GM23338 (cell line): Measurements from ENCODE around the gene DCAF7. TPM values are rescaled to one million over a fixed set of nuclear protein-coding genes. Genes with fewer than 3 reads are reported as not detected.

Experiments
- ATAC-seq: fragments of 200-7000 bp; cut with Tn5 transposase; 3 replicates; pipeline ENCODE4 v1.9.1; 2020
- DNase-seq: peaks from one replicate; pipeline ENCODE4 v3.0.0-alpha.2; 2015; ENCODE audit warnings: low spot score
- H2AFZ ChIP-seq: fragments of 200-600 bp; sonication (generic); 2 replicates; pipeline ENCODE4 v1.8.0; 2016; ENCODE audit warnings: antibody characterized with exemption, mild to moderate bottlenecking, moderate library complexity
- H3F3A ChIP-seq: fragments of 200-600 bp; sonication (generic); replicated peaks from 2 replicates; pipeline ENCODE4 v1.8.0; 2017; ENCODE audit warnings: antibody characterized with exemption, mixed run types, low read depth
- H3K27ac ChIP-seq: fragments of 200-600 bp; sonication (generic); 2 replicates; pipeline ENCODE4 v1.6.1; 2016; ENCODE audit warnings: low read depth
- H3K27me3 ChIP-seq: fragments of 200-600 bp; sonication (generic); 2 replicates; pipeline ENCODE4 v1.8.0; 2016; ENCODE audit warnings: mild to moderate bottlenecking, mixed run types, moderate library complexity; ENCODE audit not compliant: insufficient read depth
- H3K36me3 ChIP-seq: fragments of 200-600 bp; sonication (generic); 2 replicates; pipeline ENCODE4 v1.8.0; 2016; ENCODE audit warnings: mild to moderate bottlenecking; ENCODE audit not compliant: insufficient read depth
- H3K4me1 ChIP-seq: fragments of 200-600 bp; sonication (generic); 2 replicates; pipeline ENCODE4 v1.8.0; 2016; ENCODE audit warnings: mild to moderate bottlenecking, moderate library complexity; ENCODE audit not compliant: insufficient read depth
- H3K4me2 ChIP-seq: fragments of 200-600 bp; sonication (generic); 2 replicates; pipeline ENCODE4 v1.7.1; 2017; ENCODE audit warnings: mixed run types
- H3K4me3 ChIP-seq: fragments of 200-600 bp; sonication (generic); 2 replicates; pipeline ENCODE4 v1.6.1; 2016; ENCODE audit warnings: mixed run types
- H3K79me2 ChIP-seq: fragments of 200-600 bp; sonication (generic); replicated peaks from 2 replicates; pipeline ENCODE4 v1.8.0; 2017; ENCODE audit warnings: mild to moderate bottlenecking; ENCODE audit not compliant: insufficient read depth
- H3K9me2 ChIP-seq: fragments of 200-600 bp; sonication (generic); 2 replicates; pipeline ENCODE4 v1.8.0; 2017; ENCODE audit not compliant: insufficient read depth
- H4K20me1 ChIP-seq: fragments of 200-600 bp; sonication (generic); replicated peaks from 2 replicates; pipeline ENCODE4 v1.8.0; 2017; ENCODE audit warnings: mild to moderate bottlenecking; ENCODE audit not compliant: insufficient read depth
- H3K27ac Mint-ChIP-seq: 2 replicates; pipeline ENCODE4 v1.8.0; 2020; ENCODE audit warnings: inconsistent platforms, mild to moderate bottlenecking, moderate library complexity, mixed read lengths
- H3K27me3 Mint-ChIP-seq: 3 replicates; pipeline ENCODE4 v1.8.0; 2022; ENCODE audit warnings: low read depth, mild to moderate bottlenecking, moderate library complexity, mixed read lengths, inconsistent platforms; ENCODE audit not compliant: insufficient read depth, poor library complexity
- H3K36me3 Mint-ChIP-seq: 3 replicates; pipeline ENCODE4 v1.8.0; 2021; ENCODE audit warnings: low read depth, mild to moderate bottlenecking, inconsistent platforms, moderate library complexity, mixed read lengths
- H3K4me1 Mint-ChIP-seq: 3 replicates; pipeline ENCODE4 v1.8.0; 2020; ENCODE audit warnings: mild to moderate bottlenecking, inconsistent platforms, mixed read lengths
- H3K4me3 Mint-ChIP-seq: 3 replicates; pipeline ENCODE4 v1.8.0; 2021; ENCODE audit warnings: moderate library complexity, mild to moderate bottlenecking, inconsistent platforms, mixed read lengths
- H3K9me3 Mint-ChIP-seq: 3 replicates; pipeline ENCODE4 v1.8.0; 2020; ENCODE audit warnings: moderate library complexity, mild to moderate bottlenecking, inconsistent platforms, mixed read lengths
- CREB1 ChIP-seq: fragments of 250-450 bp; sonication (Bioruptor Pico); IDR thresholded peaks from 2 replicates; pipeline ENCODE4 v1.5.0; 2020; ENCODE audit warnings: low read depth, mild to moderate bottlenecking, moderate library complexity
- CTCF ChIP-seq, 2 experiments: fragments of 200-600 bp in 1 of 2; sonication (generic) in 1 of 2; conservative IDR thresholded peaks; 2 replicates each; pipeline versions ENCODE4 v1.5.1 to v1.6.1; 2016 to 2017; ENCODE audit warnings: antibody characterized with exemption in 2 of 2, low read depth in 2 of 2, mild to moderate bottlenecking in 2 of 2, moderate library complexity in 1 of 2
- ETS1 ChIP-seq: IDR thresholded peaks from 2 replicates; pipeline ENCODE4 v1.6.1; 2016; ENCODE audit warnings: antibody characterized with exemption
- EZH2 ChIP-seq: fragments of 200-600 bp; sonication (generic); IDR thresholded peaks from one replicate; pipeline ENCODE4 v1.8.0; 2017; ENCODE audit warnings: antibody characterized with exemption, mild to moderate bottlenecking, low read depth; ENCODE audit not compliant: unreplicated experiment
- EZH2phosphoT487 ChIP-seq: fragments of 200-600 bp; sonication (generic); IDR thresholded peaks from one replicate; pipeline ENCODE4 v1.8.1; 2018; ENCODE audit warnings: antibody characterized with exemption; ENCODE audit not compliant: unreplicated experiment
- JUNB ChIP-seq: IDR thresholded peaks from one replicate; pipeline ENCODE4 v1.6.1; 2016; ENCODE audit warnings: antibody characterized with exemption; ENCODE audit not compliant: unreplicated experiment
- NANOG ChIP-seq: IDR thresholded peaks from 2 replicates; pipeline ENCODE4 v1.6.1; 2016; ENCODE audit warnings: antibody characterized with exemption, borderline replicate concordance
- POLR2AphosphoS5 ChIP-seq: IDR thresholded peaks from 2 replicates; pipeline ENCODE4 v1.6.1; 2016; ENCODE audit warnings: antibody characterized with exemption, low read depth
- REST ChIP-seq: IDR thresholded peaks from one replicate; pipeline ENCODE4 v1.6.1; 2018; ENCODE audit warnings: antibody characterized with exemption; ENCODE audit not compliant: unreplicated experiment
- STAT1 ChIP-seq: IDR thresholded peaks from one replicate; pipeline ENCODE4 v1.6.1; 2016; ENCODE audit warnings: antibody characterized with exemption; ENCODE audit not compliant: unreplicated experiment
- ZNF114 ChIP-seq: fragments of 250-450 bp; sonication (Bioruptor Pico); IDR thresholded peaks from 2 replicates; pipeline ENCODE4 v1.5.0; 2020; ENCODE audit warnings: mild to moderate bottlenecking, moderate library complexity
- ZNF331 ChIP-seq: fragments of 250-450 bp; sonication (Bioruptor Pico); IDR thresholded peaks from 2 replicates; pipeline ENCODE4 v1.5.0; 2020; ENCODE audit warnings: low read depth, mild to moderate bottlenecking, moderate library complexity
- polyA plus RNA-seq: library from polyadenylated mRNA; unstranded; fragments of >200 nt; fragmentation: Nextera tagmentation; extraction: Ambion mirVana; gene quantifications from 2 replicates; pipeline ENCODE4 v1.2.1, GENCODE V29; 2016
- total RNA-seq: library from RNA; depleted of rRNA; stranded (reverse); fragments of >200 nt; shearing (Covaris generic); gene quantifications from 2 replicates; pipeline ENCODE4 v1.2.3, GENCODE V29; 2014
- TF ChIP-seq, protein P1 (sequence below): fragments of 250-450 bp; sonication (Bioruptor Pico); IDR thresholded peaks from 2 replicates; pipeline ENCODE4 v1.5.0; 2020; ENCODE audit warnings: mild to moderate bottlenecking, moderate library complexity

DCAF7 gene
- total and polyA plus RNA-seq, 2 experiments from 2014 or later, result 31.3 to 60.1 TPM

DNA sequence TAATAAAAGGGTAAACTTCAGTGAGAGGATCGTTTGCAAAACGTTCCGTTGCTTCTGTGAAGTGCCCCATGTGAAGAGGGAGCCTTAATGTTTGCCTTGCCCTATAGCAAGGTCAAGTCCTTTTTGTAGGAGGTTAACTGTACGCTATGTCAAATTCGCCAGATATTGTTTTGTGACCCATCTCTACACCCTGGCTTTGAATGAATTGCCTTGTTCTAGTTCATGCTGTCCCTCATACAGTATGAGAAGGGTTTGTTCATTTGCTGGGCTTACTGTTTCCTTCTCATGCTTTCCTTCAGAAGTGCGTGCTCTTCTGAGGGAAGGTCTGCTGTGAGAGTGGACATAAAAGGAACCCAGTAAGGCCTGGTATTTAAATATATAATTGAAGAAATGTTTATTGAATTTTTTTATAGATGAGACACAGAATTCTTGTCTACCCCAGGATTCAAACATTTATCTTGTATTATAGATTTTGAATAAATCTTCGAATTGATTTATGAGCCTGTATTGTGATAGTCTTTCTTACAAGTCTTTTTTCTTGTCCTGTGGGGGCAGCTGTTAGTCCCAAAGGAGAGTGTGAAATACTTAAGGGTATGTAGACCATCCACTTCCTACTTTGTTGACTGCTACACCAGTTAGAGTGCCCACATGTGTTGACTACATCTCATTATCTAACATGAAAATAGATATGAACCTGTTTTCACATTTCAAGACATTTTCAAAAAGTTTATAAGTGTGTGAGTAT lies 73.7 kb downstream of the DCAF7 start:
- Histone ChIP-seq H2AFZ (no peak overlapping the region), H3K4me3 (peak overlapping the region; percentile 58), H3K27me3 (no peaks in the 10 kb centered on the region), H3F3A (0 out of 2 replicates have a peak, but pooled peaks cover 6% of the 10 kb centered on the region), H3K4me2 (peak overlapping the region; percentile 80), H3K27ac (no peak overlapping the region), H3K4me1 (peaks cover 13% of the 10 kb centered on the region), H4K20me1 (peaks cover 27% of the 10 kb centered on the region), H3K9me2 (no peaks in the 10 kb centered on the region), H3K79me2 (peaks cover 55% of the 10 kb centered on the region), H3K36me3 (no peaks in the 10 kb centered on the region)
- H3K27ac Mint-ChIP-seq, result no peak overlapping the region
- H3K27me3 Mint-ChIP-seq, result peaks cover 5% of the 10 kb centered on the region
- TF ChIP-seq REST, result no peak
- no peak for TF ChIP-seq STAT1
- TF ChIP-seq, protein P1, sequence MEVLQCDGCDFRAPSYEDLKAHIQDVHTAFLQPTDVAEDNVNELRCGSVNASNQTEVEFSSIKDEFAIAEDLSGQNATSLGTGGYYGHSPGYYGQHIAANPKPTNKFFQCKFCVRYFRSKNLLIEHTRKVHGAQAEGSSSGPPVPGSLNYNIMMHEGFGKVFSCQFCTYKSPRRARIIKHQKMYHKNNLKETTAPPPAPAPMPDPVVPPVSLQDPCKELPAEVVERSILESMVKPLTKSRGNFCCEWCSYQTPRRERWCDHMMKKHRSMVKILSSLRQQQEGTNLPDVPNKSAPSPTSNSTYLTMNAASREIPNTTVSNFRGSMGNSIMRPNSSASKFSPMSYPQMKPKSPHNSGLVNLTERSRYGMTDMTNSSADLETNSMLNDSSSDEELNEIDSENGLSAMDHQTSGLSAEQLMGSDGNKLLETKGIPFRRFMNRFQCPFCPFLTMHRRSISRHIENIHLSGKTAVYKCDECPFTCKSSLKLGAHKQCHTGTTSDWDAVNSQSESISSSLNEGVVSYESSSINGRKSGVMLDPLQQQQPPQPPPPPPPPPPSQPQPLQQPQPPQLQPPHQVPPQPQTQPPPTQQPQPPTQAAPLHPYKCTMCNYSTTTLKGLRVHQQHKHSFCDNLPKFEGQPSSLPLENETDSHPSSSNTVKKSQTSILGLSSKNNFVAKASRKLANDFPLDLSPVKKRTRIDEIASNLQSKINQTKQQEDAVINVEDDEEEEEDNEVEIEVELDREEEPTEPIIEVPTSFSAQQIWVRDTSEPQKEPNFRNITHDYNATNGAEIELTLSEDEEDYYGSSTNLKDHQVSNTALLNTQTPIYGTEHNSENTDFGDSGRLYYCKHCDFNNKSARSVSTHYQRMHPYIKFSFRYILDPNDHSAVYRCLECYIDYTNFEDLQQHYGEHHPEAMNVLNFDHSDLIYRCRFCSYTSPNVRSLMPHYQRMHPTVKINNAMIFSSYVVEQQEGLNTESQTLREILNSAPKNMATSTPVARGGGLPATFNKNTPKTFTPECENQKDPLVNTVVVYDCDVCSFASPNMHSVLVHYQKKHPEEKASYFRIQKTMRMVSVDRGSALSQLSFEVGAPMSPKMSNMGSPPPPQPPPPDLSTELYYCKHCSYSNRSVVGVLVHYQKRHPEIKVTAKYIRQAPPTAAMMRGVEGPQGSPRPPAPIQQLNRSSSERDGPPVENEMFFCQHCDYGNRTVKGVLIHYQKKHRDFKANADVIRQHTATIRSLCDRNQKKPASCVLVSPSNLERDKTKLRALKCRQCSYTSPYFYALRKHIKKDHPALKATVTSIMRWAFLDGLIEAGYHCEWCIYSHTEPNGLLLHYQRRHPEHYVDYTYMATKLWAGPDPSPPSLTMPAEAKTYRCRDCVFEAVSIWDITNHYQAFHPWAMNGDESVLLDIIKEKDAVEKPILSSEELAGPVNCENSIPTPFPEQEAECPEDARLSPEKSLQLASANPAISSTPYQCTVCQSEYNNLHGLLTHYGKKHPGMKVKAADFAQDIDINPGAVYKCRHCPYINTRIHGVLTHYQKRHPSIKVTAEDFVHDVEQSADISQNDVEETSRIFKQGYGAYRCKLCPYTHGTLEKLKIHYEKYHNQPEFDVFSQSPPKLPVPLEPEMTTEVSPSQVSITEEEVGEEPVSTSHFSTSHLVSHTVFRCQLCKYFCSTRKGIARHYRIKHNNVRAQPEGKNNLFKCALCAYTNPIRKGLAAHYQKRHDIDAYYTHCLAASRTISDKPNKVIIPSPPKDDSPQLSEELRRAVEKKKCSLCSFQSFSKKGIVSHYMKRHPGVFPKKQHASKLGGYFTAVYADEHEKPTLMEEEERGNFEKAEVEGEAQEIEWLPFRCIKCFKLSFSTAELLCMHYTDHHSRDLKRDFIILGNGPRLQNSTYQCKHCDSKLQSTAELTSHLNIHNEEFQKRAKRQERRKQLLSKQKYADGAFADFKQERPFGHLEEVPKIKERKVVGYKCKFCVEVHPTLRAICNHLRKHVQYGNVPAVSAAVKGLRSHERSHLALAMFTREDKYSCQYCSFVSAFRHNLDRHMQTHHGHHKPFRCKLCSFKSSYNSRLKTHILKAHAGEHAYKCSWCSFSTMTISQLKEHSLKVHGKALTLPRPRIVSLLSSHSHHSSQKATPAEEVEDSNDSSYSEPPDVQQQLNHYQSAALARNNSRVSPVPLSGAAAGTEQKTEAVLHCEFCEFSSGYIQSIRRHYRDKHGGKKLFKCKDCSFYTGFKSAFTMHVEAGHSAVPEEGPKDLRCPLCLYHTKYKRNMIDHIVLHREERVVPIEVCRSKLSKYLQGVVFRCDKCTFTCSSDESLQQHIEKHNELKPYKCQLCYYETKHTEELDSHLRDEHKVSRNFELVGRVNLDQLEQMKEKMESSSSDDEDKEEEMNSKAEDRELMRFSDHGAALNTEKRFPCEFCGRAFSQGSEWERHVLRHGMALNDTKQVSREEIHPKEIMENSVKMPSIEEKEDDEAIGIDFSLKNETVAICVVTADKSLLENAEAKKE (CRISPR knock-in tag), result no peak
- TF ChIP-seq CTCF (conservative IDR thresholded peaks at IDR 0.05; ENCODE audit: low read depth in 2 of 2), result no peak
- no peak for TF ChIP-seq EZH2phosphoT487
- no peak for TF ChIP-seq CREB1 (CRISPR knock-in tag)
- no peak for TF ChIP-seq ZNF114
- TF ChIP-seq NANOG, result no peak
- no peak for TF ChIP-seq JUNB
- TF ChIP-seq ZNF331 (CRISPR knock-in tag), result no peak
- no peak for TF ChIP-seq ETS1
- no peak for TF ChIP-seq EZH2
- no peak for TF ChIP-seq POLR2AphosphoS5
- H3K36me3 Mint-ChIP-seq, result no peaks in the 10 kb centered on the region
- no peak for ATAC-seq
- no peaks in the 10 kb centered on the region for H3K9me3 Mint-ChIP-seq
- H3K4me3 Mint-ChIP-seq, result peak overlapping the region; percentile 97
- H3K4me1 Mint-ChIP-seq, result peaks cover 24% of the 10 kb centered on the region
- DNase-seq, result no peak
